ENCODE measurements around the gene ANKS1B. TPM values are rescaled to one million over a fixed set of nuclear protein-coding genes. Genes with fewer than 3 reads are reported as not detected.

Gene ANKS1B
- total RNA-seq, 6 experiments from 2014 or later, result 0.31 to 0.66 (median 0.37) TPM

- no peak for TF ChIP-seq CTCF (IDR thresholded peaks at IDR 0.05)
- H3K4me1 Mint-ChIP-seq (ENCODE audit: low read depth), result no peaks in the 10 kb centered on the region
- H3K36me3 Mint-ChIP-seq (ENCODE audit: low read depth), result no peaks in the 10 kb centered on the region; the same call in 1 of the 2 replicates
- H3K9me3 Mint-ChIP-seq, result peaks cover 52% of the 10 kb centered on the region
- H3K27ac Mint-ChIP-seq, result no peak overlapping the region
- DNase-seq, result no peak
- H3K4me3 Mint-ChIP-seq, result no peak overlapping the region
- H3K27me3 Mint-ChIP-seq (ENCODE audit: insufficient read depth), result no peaks in the 10 kb centered on the region
These were observed 298.6 kb downstream of the ANKS1B start for GRCh38 chr12:99686142-99686541.

- H3K27me3 Mint-ChIP-seq (ENCODE audit: insufficient read depth), result no peaks in the 10 kb centered on the region; the same call in 1 of the 2 replicates
- no peak for DNase-seq
- no peak overlapping the region for H3K4me3 Mint-ChIP-seq
- no peaks in the 10 kb centered on the region for H3K4me1 Mint-ChIP-seq (ENCODE audit: low read depth)
- H3K36me3 Mint-ChIP-seq (ENCODE audit: low read depth), result no peaks in the 10 kb centered on the region; the same call in 1 of the 2 replicates
- peaks cover 53% of the 10 kb centered on the region for H3K9me3 Mint-ChIP-seq
- H3K27ac Mint-ChIP-seq, result no peak overlapping the region
- TF ChIP-seq CTCF (IDR thresholded peaks at IDR 0.05), result no peak
These were observed 304.5 kb downstream of the ANKS1B start for GRCh38 chr12:99680276-99680675.

GRCh38 chr12:99670635-99671034 is 314.1 kb downstream of the ANKS1B start:
- no peak for TF ChIP-seq CTCF (IDR thresholded peaks at IDR 0.05)
- no peak for DNase-seq

GRCh38 chr12:99658671-99659349 is 325.9 kb downstream of the ANKS1B start:
- Mint-ChIP-seq H3K27ac (no peak overlapping the region), H3K36me3 (ENCODE audit: low read depth) (no peaks in the 10 kb centered on the region), H3K27me3 (ENCODE audit: insufficient read depth) (no peaks in the 10 kb centered on the region), H3K9me3 (peaks cover 25% of the 10 kb centered on the region), H3K4me1 (ENCODE audit: low read depth) (no peaks in the 10 kb centered on the region), H3K4me3 (no peak overlapping the region)
- peak; percentile 47; the same call in 1 of the 2 replicates for TF ChIP-seq CTCF (IDR thresholded peaks at IDR 0.05)
- DNase-seq, result no peak

More at GRCh38 chr12:99670635-99671034, 314.1 kb downstream of the ANKS1B start:
- H3K4me1 Mint-ChIP-seq (ENCODE audit: low read depth), result no peaks in the 10 kb centered on the region
- no peaks in the 10 kb centered on the region for H3K36me3 Mint-ChIP-seq (ENCODE audit: low read depth)
- no peak overlapping the region for H3K4me3 Mint-ChIP-seq
- no peaks in the 10 kb centered on the region for H3K27me3 Mint-ChIP-seq (ENCODE audit: insufficient read depth)
- no peak overlapping the region for H3K27ac Mint-ChIP-seq
- peaks cover 25% of the 10 kb centered on the region for H3K9me3 Mint-ChIP-seq

- Mint-ChIP-seq H3K4me3 (no peak overlapping the region), H3K4me1 (ENCODE audit: low read depth) (no peaks in the 10 kb centered on the region), H3K27ac (no peak overlapping the region), H3K36me3 (ENCODE audit: low read depth) (no peaks in the 10 kb centered on the region), H3K9me3 (peaks cover 19% of the 10 kb centered on the region), H3K27me3 (ENCODE audit: insufficient read depth) (no peaks in the 10 kb centered on the region)
- no peak for DNase-seq
- no peak for TF ChIP-seq CTCF (IDR thresholded peaks at IDR 0.05)
These were observed 335.2 kb downstream of the ANKS1B start for GRCh38 chr12:99649551-99649950.
